ENCODE data around the gene TM2D3. TPM values are rescaled to one million over a fixed set of nuclear protein-coding genes. Genes with fewer than 3 reads are reported as not detected.

The TM2D3 gene
- total RNA-seq, 2 donors from 2014 or later: 39.8 to 104 TPM

GRCh38 chr15:101692801-101693598 is 40.8 kb upstream of the TM2D3 start:
- Histone ChIP-seq H3K9me3 (no peaks in the 10 kb centered on the region), H3K27ac (no peak overlapping the region), H3K4me1 (ENCODE audit: control insufficient read depth in 1 of 2, low read depth in 2 of 2) (no peaks in the 10 kb centered on the region), H3K27me3 (replicated peaks; ENCODE audit: insufficient read depth) (no peaks in the 10 kb centered on the region), H3K4me3 (no peak overlapping the region), H3K36me3 (peaks cover 17% of the 10 kb centered on the region)
- DNase-seq (ENCODE audit: low spot score): no peak
- no peak for TF ChIP-seq CTCF (IDR thresholded peaks at IDR 0.05)
- no peak for ATAC-seq (ENCODE audit: insufficient number of reproducible peaks, low FRiP score, low read depth)

GRCh38 chr15:101689901-101690300 is 37.7 kb upstream of the TM2D3 start:
- no peak overlapping the region for H3K27ac ChIP-seq
- H3K9me3 ChIP-seq: no peaks in the 10 kb centered on the region
- TF ChIP-seq CTCF (IDR thresholded peaks at IDR 0.05): no peak
- peaks cover 21% of the 10 kb centered on the region for H3K36me3 ChIP-seq
- H3K4me1 ChIP-seq (ENCODE audit: control insufficient read depth in 1 of 2, low read depth in 2 of 2): no peaks in the 10 kb centered on the region
- ATAC-seq (ENCODE audit: insufficient number of reproducible peaks, low FRiP score, low read depth) (no peak), DNase-seq (ENCODE audit: low spot score) (no peak)
- H3K4me3 ChIP-seq: no peak overlapping the region
- no peaks in the 10 kb centered on the region for H3K27me3 ChIP-seq (replicated peaks; ENCODE audit: insufficient read depth)

- ATAC-seq (ENCODE audit: insufficient number of reproducible peaks, low FRiP score, low read depth): no peak
- TF ChIP-seq CTCF (IDR thresholded peaks at IDR 0.05): no peak
- Histone ChIP-seq H3K9me3 (no peaks in the 10 kb centered on the region), H3K27ac (no peak overlapping the region), H3K36me3 (peaks cover 22% of the 10 kb centered on the region), H3K27me3 (replicated peaks; ENCODE audit: insufficient read depth) (no peaks in the 10 kb centered on the region), H3K4me1 (ENCODE audit: control insufficient read depth in 1 of 2, low read depth in 2 of 2) (no peaks in the 10 kb centered on the region), H3K4me3 (no peak overlapping the region)
- no peak for DNase-seq (ENCODE audit: low spot score)
Measured at GRCh38 chr15:101686718-101687117, 34.5 kb upstream of the TM2D3 start.

GRCh38 chr15:101684877-101685276 is 32.7 kb upstream of the TM2D3 start:
- Histone ChIP-seq H3K4me3 (no peak overlapping the region), H3K36me3 (peaks cover 27% of the 10 kb centered on the region), H3K9me3 (no peaks in the 10 kb centered on the region), H3K27me3 (replicated peaks; ENCODE audit: insufficient read depth) (no peaks in the 10 kb centered on the region), H3K4me1 (ENCODE audit: control insufficient read depth in 1 of 2, low read depth in 2 of 2) (no peaks in the 10 kb centered on the region), H3K27ac (no peak overlapping the region)
- no peak for ATAC-seq (ENCODE audit: insufficient number of reproducible peaks, low FRiP score, low read depth)
- no peak for TF ChIP-seq CTCF (IDR thresholded peaks at IDR 0.05)
- DNase-seq (ENCODE audit: low spot score): no peak

- no peak overlapping the region for H3K27ac ChIP-seq
- TF ChIP-seq CTCF (IDR thresholded peaks at IDR 0.05): no peak
- no peaks in the 10 kb centered on the region for H3K4me1 ChIP-seq (ENCODE audit: control insufficient read depth in 1 of 2, low read depth in 2 of 2)
- no peak for ATAC-seq (ENCODE audit: insufficient number of reproducible peaks, low FRiP score, low read depth)
- no peak for DNase-seq (ENCODE audit: low spot score)
- no peaks in the 10 kb centered on the region for H3K27me3 ChIP-seq (replicated peaks; ENCODE audit: insufficient read depth)
- H3K36me3 ChIP-seq: peaks cover 23% of the 10 kb centered on the region
- no peaks in the 10 kb centered on the region for H3K9me3 ChIP-seq
- no peak overlapping the region for H3K4me3 ChIP-seq
Measured at GRCh38 chr15:101684384-101684783, 32.2 kb upstream of the TM2D3 start.
